Adrenal gland (tissue), 12 donors: ENCODE measurements around the gene BRK1. TPM values are rescaled to one million over a fixed set of nuclear protein-coding genes. Genes with fewer than 3 reads are reported as not detected.

Source experiments
- DNase-seq, 7 donors: peaks; one replicate each; pipeline ENCODE4 v3.0.0-alpha.2; 2019 to 2020
- H3K27ac ChIP-seq, 5 donors: fragments of 200-600 bp; sonication (generic) in 4 of 5; 1 replicate in 3 of 5; 2 replicates in 2 of 5; pipeline versions ENCODE4 v1.5.1 to v1.8.0; 2016 to 2020; ENCODE audit warnings: mild to moderate bottlenecking in 1 of 5
- H3K27me3 ChIP-seq: fragments of 200-600 bp; 2 replicates; pipeline ENCODE4 v1.8.0; 2021
- H3K36me3 ChIP-seq, 2 donors: fragments of 200-600 bp; replicated peaks in 1 of 2; 1 replicate in 1 of 2; 2 replicates in 1 of 2; pipeline versions ENCODE4 v1.5.1 to v1.8.0; 2018 to 2022
- H3K4me1 ChIP-seq, 2 donors: fragments of 200-600 bp; replicated peaks in 1 of 2; 1 replicate in 1 of 2; 2 replicates in 1 of 2; pipeline versions ENCODE4 v1.5.1 to v1.8.0; 2018 to 2021
- H3K4me3 ChIP-seq, 4 donors: fragments of 200-600 bp; sonication (generic) in 3 of 4; one replicate each; pipeline ENCODE4 v1.5.1; 2016 to 2018
- H3K9me3 ChIP-seq, 3 donors: fragments of 200-600 bp; sonication (generic) in 1 of 3; replicated peaks in 1 of 3; 1 replicate in 2 of 3; 2 replicates in 1 of 3; pipeline versions ENCODE4 v1.5.1 to v1.8.0; 2016 to 2021
- CTCF ChIP-seq, 6 experiments: fragments of 450-650 bp in 4 of 6; fragments of 200-600 bp in 2 of 6; sonication (generic) in 1 of 6; IDR thresholded peaks; 1 replicate in 5 of 6; 2 replicates in 1 of 6; pipeline versions ENCODE4 v1.5.1 to v1.8.0; 2016 to 2021; ENCODE audit warnings: antibody characterized with exemption in 6 of 6, mild to moderate bottlenecking in 2 of 6, moderate library complexity in 1 of 6
- POLR2A ChIP-seq, 2 donors: fragments of 450-650 bp; IDR thresholded peaks; one replicate each; pipeline ENCODE4 v1.6.1; 2017; ENCODE audit warnings: antibody characterized with exemption in 2 of 2, mild to moderate bottlenecking in 2 of 2, moderate library complexity in 1 of 2
- WGBS, 4 donors: extraction: QIAGEN DNeasy Blood & Tissue Kit in 2 of 4; methylation state at CpG; one replicate each; pipeline versions ENCODE4 v1.1.5 to v1.1.7; 2013 to 2017; 5-methylcytosine and 5-hydroxymethylcytosine counted together
- intact Hi-C, 2 donors: fragments of 100-400 bp; cut with DNase I; formaldehyde crosslinking; loops; one replicate each; pipeline versions ENCODE4 v1.14.1 to v1.15.0; 2022 to 2023
- polyA plus RNA-seq, 3 donors: library from polyadenylated mRNA; stranded (reverse); fragments of 200-250 nt in 2 of 3; fragments of 350-450 nt in 1 of 3; fragmentation: Illumina TruSeq in 1 of 3; extraction: RNeasy Lipid Tissue Mini Kit (QIAGEN cat#74804) in 1 of 3; gene quantifications; one replicate each; pipeline ENCODE4 v1.2.3, GENCODE V29; 2013 to 2014
- total RNA-seq, 9 donors: library from RNA; depleted of rRNA in 4 of 9; stranded (reverse); fragments of >200 nt in 4 of 9; fragments of 120-200 nt in 1 of 9; fragmentation: NEBNext Ultra II Directional in 1 of 9; extraction: Animal tissue kit (Norgen Biotek cat#: 25700) in 1 of 9; gene quantifications; one replicate each; pipeline versions ENCODE4 v1.1.0 to v1.2.4, GENCODE V29; 2013 to 2023
- donor health status: healthy with polysubstance abuse.
- donor health status: Bipolar disorder and iron deficiency.
- donor health status: DM: yes; HTN: yes; CAD: no.
- donor health status: DM: no; HTN: no; CAD: no.
- donor health status: DM: no; HTN: no; CAD: no.
- donor health status: DM: yes; HTN: yes; CAD: no.

The BRK1 gene
- total and polyA plus RNA-seq, 12 donors: 41.7 to 171 (median 109) TPM

GRCh38 chr3:10093678-10094077 is 21.8 kb upstream of the BRK1 start:
- H3K27me3 ChIP-seq: no peaks in the 10 kb centered on the region
- no peaks in the 10 kb centered on the region for H3K36me3 ChIP-seq
- TF ChIP-seq POLR2A (IDR thresholded peaks at IDR 0.05) (no peak), CTCF (IDR thresholded peaks at IDR 0.05) (no peak)
- 97 to 99% (median 98%) methylated on average over 3 of the region's 3 CpGs for WGBS, 4 donors
- DNase-seq: no peak
- H3K4me3 ChIP-seq: no peak overlapping the region
- H3K27ac ChIP-seq: no peak overlapping the region
- no peaks in the 10 kb centered on the region for H3K4me1 ChIP-seq
- H3K9me3 ChIP-seq: no peaks in the 10 kb centered on the region
- intact Hi-C loops: no loop called here

GRCh38 chr3:10099041-10099440 is 16.4 kb upstream of the BRK1 start:
- Histone ChIP-seq H3K36me3 (no peaks in the 10 kb centered on the region), H3K4me3 (no peak overlapping the region), H3K27me3 (no peaks in the 10 kb centered on the region), H3K27ac (no peak overlapping the region), H3K4me1 (no peaks in the 10 kb centered on the region), H3K9me3 (no peaks in the 10 kb centered on the region)
- no peak for TF ChIP-seq CTCF (IDR thresholded peaks at IDR 0.05)
- TF ChIP-seq POLR2A (IDR thresholded peaks at IDR 0.05): no peak
- no peak for DNase-seq
- WGBS, 4 donors: 91 to 98% (median 97%) methylated on average over 5 of the region's 5 CpGs
- intact Hi-C loops: no loop called here

- Histone ChIP-seq H3K9me3 (no peaks in the 10 kb centered on the region), H3K4me3 (no peak overlapping the region), H3K4me1 (no peaks in the 10 kb centered on the region), H3K36me3 (no peaks in the 10 kb centered on the region), H3K27me3 (no peaks in the 10 kb centered on the region), H3K27ac (no peak overlapping the region)
- DNase-seq: no peak
- intact Hi-C loops: no loop called here
- WGBS, 4 donors: 61 to 82% (median 74%) methylated on average over 2 of the region's 2 CpGs
- TF ChIP-seq POLR2A (IDR thresholded peaks at IDR 0.05) (no peak), CTCF (IDR thresholded peaks at IDR 0.05) (no peak)
Observed at GRCh38 chr3:10106919-10107318, 8.6 kb upstream of the BRK1 start.

- Histone ChIP-seq H3K27me3 (no peaks in the 10 kb centered on the region), H3K36me3 (no peaks in the 10 kb centered on the region), H3K4me1 (no peaks in the 10 kb centered on the region), H3K27ac (no peak within 1 kb of the TSS), H3K9me3 (no peaks in the 10 kb centered on the region), H3K4me3 (no peak within 1 kb of the TSS)
- TF ChIP-seq POLR2A (IDR thresholded peaks at IDR 0.05): no peak
- TF ChIP-seq CTCF (IDR thresholded peaks at IDR 0.05): no peak
- intact Hi-C loops: no loop called here
- DNase-seq: no peak
- WGBS, 4 donors: 66 to 89% (median 77%) methylated on average over 20 to 28 of the region's 28 CpGs; no CpG with 5 or more reads in 1 of the 4 donors
Observed at GRCh38 chr3:10108091-10108490, 7.4 kb upstream of the BRK1 start, which contains the start of gene FANCD2OS. Gene FANCD2OS, minus strand, starts transcription at chr3:10108255. Its CDS starts 3,481 bp downstream, at chr3:10104774.
